Middle frontal gyrus (tissue), 1 donor: Measurements from ENCODE around the gene RTN3.
"Not testable (repeated sequence)": the region's sequence is repeated elsewhere in the genome, so short reads cannot be mapped to it uniquely, and the experiment has no call there.

ENCODE experiments used
- DNase-seq: peaks from one replicate; pipeline ENCODE4 v3.0.0-alpha.2; 2015; ENCODE audit warnings: low spot score; ENCODE audit errors: extremely low spot score

Gene RTN3, protein sequence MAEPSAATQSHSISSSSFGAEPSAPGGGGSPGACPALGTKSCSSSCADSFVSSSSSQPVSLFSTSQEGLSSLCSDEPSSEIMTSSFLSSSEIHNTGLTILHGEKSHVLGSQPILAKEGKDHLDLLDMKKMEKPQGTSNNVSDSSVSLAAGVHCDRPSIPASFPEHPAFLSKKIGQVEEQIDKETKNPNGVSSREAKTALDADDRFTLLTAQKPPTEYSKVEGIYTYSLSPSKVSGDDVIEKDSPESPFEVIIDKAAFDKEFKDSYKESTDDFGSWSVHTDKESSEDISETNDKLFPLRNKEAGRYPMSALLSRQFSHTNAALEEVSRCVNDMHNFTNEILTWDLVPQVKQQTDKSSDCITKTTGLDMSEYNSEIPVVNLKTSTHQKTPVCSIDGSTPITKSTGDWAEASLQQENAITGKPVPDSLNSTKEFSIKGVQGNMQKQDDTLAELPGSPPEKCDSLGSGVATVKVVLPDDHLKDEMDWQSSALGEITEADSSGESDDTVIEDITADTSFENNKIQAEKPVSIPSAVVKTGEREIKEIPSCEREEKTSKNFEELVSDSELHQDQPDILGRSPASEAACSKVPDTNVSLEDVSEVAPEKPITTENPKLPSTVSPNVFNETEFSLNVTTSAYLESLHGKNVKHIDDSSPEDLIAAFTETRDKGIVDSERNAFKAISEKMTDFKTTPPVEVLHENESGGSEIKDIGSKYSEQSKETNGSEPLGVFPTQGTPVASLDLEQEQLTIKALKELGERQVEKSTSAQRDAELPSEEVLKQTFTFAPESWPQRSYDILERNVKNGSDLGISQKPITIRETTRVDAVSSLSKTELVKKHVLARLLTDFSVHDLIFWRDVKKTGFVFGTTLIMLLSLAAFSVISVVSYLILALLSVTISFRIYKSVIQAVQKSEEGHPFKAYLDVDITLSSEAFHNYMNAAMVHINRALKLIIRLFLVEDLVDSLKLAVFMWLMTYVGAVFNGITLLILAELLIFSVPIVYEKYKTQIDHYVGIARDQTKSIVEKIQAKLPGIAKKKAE

GRCh38 chr11:63681321-63682065, at the start of gene RTN3:
Gene RTN3 (plus strand): TSS chr11:63681500. CDS start chr11:63681637, 137 bp downstream.
- DNase-seq = peak; percentile 96

DNA sequence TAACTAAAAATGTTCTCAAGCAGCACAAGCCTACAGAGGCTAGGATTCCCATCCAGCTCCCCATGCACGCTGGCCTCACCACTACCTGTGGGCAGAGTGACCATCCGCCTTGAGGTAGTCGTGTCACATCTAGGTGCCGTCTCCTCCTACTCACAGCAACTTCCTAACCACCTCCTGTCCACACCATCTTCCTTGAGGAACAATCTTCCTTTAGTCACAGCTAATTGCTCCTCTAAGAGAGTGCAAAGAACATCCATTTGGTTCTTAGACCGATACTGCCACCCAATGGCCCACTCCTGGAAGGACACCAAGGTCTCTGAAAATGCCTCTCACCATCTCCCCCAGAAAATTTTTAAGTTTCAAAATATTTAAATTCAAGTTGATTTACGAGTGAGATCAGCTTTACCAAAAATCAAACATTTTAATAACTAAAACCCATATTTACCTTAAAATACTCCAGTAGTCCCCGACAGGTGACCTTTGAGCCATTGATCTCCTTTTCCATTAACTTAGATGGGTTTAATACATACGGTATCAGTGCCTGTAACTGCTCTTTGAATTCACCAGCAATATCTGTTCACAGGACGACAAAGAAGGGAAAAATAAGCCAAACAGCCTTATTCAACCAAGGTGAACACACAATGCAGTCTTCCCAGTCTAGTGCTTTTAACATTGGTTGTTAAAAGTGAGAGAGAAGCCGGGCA, 45.4 kb upstream of the RTN3 start:
- peak; percentile 65 for DNase-seq

- not testable (repeated sequence) for DNase-seq
Measured at GRCh38 chr11:63638436-63638835, 42.9 kb upstream of the RTN3 start.

GRCh38 chr11:63639199-63639832, 42.0 kb upstream of the RTN3 start:
- DNase-seq = no peak

DNA sequence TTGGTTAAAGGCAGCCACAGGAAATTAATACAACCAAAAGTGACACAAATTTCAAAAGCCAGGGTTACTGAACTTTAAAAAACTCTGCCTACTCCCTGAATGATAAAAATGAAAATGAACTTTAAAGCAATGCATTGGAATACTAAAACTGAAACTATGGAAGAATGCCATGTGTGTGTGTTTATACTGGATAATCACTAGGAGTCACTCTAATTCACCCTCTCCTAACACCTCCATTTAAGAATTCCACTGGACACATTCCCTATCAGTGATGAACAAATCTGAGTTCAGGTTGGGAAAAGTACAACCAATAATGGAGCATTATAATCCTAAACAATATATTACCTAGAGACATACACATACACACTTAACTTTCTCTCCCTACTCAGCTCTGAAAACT, 39.6 kb upstream of the RTN3 start:
- DNase-seq = no peak

GRCh38 chr11:63643205-63643604, 38.1 kb upstream of the RTN3 start:
- DNase-seq = no peak

DNA sequence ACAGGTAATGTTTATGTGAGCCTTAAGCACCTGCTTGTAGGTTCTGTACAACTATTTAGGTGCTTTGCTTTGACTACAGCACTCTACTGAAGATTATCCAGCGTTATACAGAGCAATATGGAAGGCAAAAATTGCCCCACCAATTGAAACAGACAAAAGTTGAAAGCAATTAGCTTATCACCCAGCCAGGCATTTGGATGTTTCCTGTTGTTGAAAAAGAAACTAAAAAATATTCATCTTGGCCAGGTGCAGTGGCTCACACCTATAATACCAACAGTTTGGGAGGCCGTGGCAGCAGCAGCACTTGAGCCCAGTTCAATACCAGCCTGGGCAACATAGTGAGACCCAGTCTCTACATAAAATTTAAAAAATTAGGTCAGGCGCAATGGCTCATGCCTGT, 28.6 kb upstream of the RTN3 start:
- no peak for DNase-seq

DNA sequence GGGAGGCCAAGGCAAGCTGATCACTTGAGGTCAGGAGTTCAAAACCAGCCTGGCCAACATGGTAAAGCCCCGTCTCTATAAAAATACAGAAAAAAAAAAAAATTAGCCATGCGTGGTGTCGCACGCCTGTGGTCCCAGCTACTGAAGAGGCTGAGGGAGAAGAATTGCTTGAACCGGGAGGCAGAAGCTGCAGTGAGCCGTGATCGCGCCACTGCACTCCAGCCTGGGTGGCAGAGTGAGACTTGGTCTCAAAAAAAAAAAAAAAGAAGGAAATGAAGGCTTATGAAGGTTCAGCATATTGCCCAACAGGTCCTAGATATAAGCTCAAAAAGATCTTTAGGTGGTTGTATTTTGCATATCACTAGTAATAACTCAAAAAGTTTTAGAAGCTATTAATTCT, 20.3 kb upstream of the RTN3 start:
- DNase-seq = no peak

DNA sequence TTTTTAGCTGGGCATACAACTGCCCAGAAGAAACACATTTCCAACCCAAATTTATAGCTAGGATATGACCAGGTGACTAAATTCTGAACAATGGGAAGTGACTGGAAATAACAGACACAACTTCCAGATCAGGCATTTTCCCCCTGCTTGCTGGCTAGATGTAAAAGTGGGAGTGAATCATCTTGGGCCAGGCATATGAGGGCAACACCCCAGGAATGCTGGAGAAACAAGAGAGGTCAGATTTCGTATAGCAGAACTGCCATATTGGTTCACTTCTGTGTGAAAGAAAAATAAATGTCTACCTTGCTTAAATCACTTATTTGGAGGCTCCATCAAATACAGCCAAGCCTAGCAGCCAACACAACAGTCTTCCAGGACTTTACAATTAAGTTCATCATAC, 17.5 kb upstream of the RTN3 start:
- no peak for DNase-seq

GRCh38 chr11:63666874-63667273, 14.4 kb upstream of the RTN3 start:
- DNase-seq = no peak

DNA sequence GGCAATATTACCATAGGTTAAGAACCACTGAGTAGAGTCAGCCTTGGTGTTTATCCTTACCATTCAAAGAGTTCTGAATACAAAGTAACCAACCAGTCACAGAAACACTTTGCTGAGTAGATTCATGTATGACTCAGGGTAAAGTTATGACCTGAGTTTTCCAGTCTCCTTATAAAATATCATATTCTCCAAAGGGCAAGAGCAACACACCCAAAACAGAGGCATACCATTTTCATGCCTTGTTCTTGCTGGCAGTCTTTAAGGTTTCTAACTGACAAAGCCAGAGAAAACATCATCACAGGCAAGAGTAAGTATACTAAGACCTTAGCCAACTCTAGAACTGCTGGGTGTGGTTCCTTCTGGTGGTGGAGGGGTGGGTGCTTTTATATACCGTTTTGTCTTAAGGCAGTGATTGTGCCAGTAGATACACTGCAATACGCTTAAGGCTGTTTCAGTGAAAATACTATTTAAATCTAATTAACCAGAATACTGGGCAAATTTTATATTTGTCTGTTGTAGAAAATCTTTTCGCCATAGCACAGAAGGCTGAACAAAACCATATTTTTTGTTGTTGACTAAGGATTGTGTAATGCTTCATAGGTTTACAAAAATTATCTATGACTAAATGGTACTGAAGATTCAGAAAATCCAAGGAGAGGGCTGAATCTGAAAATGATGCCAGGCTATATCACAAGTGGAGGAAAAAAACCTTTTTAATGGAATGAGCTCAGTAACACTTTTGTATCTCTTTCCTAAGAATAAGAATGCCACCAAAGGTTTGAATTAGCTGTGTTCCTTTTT, 13.1 kb upstream of the RTN3 start:
- DNase-seq = no peak

DNA sequence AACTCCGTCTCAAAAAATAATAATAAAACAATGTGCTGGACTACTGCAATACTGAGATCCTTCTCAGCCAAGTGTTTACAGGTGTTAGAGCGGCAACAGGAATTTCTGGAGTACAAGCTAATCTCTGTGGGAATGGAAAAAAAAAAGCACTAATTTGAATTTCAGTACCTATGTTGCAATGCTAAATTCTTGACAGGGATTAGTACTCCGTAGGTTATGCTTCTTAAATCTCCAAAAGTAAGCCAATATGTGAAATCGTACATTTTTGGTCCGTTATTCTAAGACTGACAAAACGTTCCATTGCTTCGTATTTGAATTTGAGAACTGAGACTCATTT, 11.2 kb upstream of the RTN3 start:
- no peak for DNase-seq

- DNase-seq = peak; percentile 20
Measured at GRCh38 chr11:63670433-63671321, 10.6 kb upstream of the RTN3 start.

- peak; percentile 91 for DNase-seq
Measured at GRCh38 chr11:63671322-63672155, 9.8 kb upstream of the RTN3 start, which contains the start of gene ATL3. Gene ATL3 (minus strand): TSS chr11:63671376. CDS start chr11:63671335, 41 bp downstream.

GRCh38 chr11:63672156-63672463, 9.2 kb upstream of the RTN3 start:
- no peak for DNase-seq

GRCh38 chr11:63672936-63673539, 8.3 kb upstream of the RTN3 start:
- DNase-seq = no peak

DNA sequence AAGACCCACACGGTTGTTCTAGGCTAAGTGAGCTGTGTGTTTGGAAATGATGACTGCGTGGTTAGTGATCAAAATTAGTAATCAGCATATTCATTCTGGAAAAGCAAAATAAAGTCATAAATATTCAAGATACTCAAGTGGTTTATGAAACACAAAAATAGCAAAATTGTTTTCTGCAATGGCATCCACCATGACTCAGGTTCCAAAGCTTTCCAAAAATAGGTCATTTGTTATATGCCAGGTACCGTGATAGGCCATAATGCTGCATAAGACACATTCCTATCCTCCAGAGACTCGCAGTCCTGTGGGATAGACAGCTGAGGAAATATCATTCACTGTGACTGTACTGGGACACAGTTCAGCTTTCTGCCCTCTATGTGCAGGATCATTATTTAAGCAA, 7.7 kb upstream of the RTN3 start:
- no peak for DNase-seq
